Stimulated activated CD8-positive, alpha-beta memory T cell treated with anti-CD3 and anti-CD28 coated beads, Interleukin-12 subunit alpha, Interleukin-12 subunit beta, amount 100 ng/mL, for 24 hours (primary cell): ENCODE results near the gene CILP.
A peak's percentile ranks its signal among the peaks of the same experiment; 100 is the strongest.
"Not testable (repeated sequence)": the region's sequence is repeated elsewhere in the genome, so short reads cannot be mapped to it uniquely, and the experiment has no call there.

Experiments used
- DNase-seq: peaks from one replicate; pipeline ENCODE4 v3.0.0-alpha.2; 2020; ENCODE audit errors: extremely low read depth

The CILP gene, protein sequence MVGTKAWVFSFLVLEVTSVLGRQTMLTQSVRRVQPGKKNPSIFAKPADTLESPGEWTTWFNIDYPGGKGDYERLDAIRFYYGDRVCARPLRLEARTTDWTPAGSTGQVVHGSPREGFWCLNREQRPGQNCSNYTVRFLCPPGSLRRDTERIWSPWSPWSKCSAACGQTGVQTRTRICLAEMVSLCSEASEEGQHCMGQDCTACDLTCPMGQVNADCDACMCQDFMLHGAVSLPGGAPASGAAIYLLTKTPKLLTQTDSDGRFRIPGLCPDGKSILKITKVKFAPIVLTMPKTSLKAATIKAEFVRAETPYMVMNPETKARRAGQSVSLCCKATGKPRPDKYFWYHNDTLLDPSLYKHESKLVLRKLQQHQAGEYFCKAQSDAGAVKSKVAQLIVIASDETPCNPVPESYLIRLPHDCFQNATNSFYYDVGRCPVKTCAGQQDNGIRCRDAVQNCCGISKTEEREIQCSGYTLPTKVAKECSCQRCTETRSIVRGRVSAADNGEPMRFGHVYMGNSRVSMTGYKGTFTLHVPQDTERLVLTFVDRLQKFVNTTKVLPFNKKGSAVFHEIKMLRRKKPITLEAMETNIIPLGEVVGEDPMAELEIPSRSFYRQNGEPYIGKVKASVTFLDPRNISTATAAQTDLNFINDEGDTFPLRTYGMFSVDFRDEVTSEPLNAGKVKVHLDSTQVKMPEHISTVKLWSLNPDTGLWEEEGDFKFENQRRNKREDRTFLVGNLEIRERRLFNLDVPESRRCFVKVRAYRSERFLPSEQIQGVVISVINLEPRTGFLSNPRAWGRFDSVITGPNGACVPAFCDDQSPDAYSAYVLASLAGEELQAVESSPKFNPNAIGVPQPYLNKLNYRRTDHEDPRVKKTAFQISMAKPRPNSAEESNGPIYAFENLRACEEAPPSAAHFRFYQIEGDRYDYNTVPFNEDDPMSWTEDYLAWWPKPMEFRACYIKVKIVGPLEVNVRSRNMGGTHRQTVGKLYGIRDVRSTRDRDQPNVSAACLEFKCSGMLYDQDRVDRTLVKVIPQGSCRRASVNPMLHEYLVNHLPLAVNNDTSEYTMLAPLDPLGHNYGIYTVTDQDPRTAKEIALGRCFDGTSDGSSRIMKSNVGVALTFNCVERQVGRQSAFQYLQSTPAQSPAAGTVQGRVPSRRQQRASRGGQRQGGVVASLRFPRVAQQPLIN

DNA sequence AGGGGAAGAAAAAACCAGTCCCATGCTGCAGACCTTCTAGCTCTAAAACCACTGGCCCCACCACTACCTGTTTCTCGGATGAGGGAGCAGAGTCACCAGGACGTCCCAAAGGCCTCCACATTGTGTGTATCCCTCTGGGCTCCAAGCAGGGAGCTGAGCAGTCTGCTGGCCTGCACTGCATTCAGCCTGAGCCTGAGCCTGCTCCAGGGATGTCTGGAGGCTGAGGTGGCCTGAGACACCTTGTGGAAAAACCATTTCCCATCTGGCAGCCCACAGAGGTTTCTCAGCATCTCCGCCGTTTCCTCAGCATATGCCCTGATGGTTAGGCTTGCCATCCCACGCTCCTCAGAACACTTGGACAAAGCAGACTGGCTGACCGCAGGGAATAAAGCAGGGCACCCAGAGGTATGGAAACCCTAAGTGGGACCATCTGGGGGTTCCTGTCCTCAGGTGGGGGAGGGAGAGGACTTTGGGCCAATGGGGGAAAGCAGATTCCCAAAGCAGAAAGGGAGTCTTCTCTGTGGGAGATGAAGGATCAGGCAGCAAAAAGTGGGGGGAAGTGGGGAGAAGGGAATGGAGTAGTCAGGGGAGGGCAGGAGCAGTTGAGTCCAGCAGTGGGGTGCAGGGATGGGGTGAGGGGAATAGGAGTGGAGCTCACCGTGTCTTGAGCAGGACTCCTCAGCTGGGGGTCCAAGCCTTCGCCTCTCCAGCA lies at the start of gene CILP:
Gene CILP, minus strand, starts transcription at position 704 of the 712 bp plus-strand sequence. CDS start 1,718 bp downstream, outside the sequence.
- DNase-seq: no peak

DNA sequence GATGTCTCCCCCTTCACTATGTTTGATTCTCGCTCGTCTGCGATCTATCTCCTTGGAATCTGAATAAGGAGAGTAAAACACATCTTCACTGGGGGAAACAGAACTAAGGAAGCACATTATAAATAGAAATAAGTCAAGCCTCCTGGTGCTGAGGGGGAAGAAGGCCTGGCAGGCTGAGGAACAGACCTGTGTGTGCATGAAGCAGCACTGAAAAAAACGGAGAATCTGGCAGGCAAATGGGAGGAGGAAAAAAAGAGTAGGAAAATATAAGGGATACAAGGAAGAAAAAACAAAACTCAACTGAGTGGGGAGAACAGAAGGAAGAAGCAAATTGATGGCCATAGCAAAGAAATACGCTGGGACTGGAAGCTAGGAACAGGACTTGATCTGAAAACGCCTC lies 49.7 kb upstream of the CILP start:
- no peak for DNase-seq

DNA sequence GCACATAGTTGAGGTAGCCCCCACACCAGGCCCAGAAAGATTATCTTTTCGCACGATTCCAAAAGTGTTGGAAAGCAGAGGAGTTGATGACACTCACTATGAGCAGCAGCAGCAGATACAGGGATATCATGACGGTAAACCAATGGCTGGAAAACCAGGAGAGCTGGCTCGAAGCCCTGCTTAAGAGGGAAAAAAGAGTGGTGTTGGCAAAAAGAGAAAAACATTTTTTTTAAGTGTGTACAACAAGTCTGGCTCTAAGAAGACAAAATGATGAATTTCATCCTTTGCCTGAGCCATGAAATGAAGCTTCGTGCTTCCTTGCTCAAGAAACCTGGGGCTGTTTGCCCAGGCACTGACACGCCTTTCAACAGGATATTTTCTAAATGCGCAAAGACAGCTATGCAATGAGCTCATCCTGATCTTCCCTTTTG lies 48.1 kb upstream of the CILP start:
- DNase-seq: no peak

DNA sequence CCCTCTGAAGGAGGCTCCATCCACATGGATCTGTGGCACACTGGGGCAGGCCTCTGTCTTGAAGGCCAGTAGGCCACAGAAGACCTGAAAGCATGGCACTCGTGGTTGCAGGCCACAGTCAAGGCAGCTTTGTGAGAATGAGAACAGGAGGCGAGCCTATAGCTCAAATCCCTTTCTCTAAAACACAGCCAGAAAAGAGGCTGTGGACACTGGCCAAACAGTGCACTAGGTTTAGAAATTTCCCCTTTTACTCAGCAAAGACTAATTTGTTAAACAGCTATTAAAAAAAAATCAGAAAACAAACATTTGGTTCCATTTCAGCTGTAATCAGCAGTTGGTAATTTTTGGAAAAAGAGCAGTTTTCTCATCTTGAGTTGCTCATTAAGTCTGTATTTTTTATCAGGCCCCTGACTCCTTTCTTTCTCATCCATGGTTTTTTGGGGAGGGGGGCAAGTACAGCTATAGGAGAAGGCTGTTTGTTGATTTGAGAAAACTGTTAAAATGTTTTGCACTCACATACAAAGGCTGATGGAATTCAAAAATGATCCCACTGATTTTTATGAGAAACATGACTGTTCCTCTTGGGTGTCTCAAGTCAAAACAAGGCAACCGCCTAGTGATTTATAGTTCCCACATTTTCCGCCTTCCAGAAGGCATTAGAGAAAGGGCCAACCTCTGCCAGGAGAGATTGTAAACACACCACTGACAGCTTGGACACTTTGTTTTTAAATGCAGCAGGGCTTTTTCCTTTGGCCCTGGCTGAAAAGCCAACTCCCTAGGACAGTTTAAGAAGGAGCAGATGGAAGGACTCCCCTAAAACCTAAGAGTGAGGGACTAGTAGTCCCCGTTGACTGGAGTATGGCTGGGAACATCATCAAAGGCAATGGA lies 47.3 kb upstream of the CILP start:
- DNase-seq: no peak

DNA sequence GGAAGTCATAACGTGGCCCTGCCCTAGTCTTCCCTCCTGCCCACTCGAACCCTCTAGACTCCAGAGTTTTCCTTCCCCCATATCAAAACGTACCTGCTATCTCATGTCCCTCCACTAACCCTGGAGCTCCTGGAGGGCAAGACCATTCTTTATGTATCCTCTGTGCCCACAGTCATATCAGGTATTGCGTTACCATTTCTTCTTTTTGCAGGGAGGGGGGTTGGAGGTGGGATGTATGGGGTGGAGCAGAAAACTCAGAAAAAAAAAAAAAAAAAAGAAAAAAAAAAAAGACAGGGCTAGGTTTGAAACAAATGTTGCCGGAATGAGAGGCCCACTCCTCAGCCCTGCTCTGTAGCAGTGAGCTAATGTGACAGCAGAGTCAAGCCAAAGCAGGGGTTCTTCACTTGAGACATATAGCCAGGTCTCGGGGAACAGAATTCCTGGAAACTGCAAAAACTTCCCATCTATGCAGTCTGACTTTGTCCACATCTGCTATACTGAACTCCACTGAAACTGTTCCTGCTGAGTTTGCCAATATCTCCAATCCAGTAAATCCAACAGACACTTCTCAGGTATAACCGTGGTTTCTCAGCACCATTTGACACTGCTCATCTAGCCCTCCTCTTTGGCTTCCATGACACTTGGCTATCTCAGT lies 44.3 kb upstream of the CILP start:
- DNase-seq: no peak

DNA sequence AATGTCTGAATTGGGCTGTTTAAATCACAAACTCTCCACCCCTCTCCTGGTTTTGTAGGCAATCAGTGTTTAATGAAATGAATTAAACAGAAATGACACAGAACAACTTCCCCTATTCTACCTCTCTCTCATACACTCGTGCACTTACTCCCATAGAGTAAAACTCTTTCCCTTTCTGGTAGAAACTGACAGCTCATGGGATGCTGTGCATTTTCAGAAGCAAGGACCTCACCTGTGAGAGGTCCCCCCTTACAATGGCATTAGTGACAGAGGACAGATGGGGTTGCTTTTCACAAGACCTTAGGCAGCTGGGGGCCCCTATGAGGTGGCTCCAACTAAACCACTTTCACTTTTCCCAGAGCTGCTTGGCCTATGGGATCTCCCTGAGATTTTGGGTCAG lies 43.5 kb upstream of the CILP start:
- DNase-seq: no peak

DNA sequence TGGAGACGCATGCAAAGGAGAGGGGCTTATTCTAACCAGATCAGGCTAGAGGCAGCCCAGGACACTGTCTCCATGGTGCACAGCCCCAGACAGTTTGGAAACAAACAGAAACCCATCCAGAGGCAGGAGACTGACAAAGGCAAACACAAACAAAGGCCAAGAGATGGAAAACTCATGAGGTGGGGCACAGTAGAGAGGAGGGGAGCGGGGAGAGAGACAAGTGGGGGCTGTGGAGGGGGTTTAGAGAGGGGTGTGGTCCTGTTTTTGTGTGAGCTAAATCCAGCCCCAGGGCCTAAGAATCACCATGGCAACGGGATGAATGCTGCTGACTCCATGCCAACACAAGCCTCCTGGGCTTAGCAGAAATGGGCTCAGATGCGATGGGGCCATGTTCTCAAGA lies 43.1 kb upstream of the CILP start:
- DNase-seq: no peak

DNA sequence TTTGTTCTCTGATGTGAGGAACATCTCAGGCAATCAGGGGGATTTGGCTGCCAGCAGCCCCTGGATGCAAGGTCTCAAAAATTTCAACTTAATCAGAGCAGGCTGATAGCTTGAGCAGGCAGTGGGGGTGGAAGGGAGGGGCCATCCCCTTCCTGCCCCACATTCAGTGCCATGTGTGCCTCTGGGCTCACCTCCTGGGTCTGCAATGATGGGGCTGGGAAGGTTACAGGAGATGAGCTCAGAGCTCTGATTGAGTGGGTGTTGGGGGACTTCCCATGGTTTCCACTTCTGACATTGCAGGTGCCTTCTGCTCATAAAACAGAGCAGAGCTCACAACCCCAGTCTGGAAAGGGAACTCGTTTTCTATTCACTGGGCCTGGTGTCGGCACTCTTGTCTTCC lies 38.4 kb upstream of the CILP start:
- peak; percentile 33 for DNase-seq

DNA sequence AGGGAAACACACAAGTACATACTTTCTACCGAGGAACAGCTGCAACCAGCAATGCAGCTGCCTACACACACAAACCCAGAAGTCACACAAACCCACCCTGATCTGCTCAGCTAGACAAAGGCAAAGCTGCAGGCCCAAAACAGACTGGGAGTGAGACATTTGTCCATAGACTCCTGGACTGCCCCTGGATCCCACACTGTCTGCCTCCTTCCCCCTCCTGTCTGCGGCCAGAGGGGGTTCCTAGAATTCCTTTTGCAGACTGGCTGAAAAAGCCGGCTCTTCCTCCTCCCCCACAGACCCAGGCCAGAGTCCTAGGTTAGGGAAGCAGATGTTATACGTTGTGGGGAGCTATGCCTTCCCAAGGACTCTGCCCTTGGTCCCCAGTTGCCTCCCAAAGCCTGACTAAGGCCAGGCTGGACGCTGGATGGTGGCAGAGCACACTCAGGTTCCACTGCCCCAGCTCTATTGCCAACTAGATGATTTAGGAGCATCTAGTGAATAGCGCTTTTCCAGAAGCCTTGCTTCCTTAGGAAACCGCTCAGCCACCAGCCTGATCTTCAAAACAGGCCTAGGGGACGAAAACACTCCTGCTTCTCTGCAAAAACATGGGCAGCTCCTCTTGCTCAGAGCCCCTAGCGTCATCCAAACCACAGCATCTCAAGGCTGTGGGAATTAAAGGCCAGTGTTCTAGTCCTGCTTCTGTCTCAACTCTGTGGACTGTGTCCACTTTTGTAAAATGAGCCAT lies 37.4 kb upstream of the CILP start:
- no peak for DNase-seq

DNA sequence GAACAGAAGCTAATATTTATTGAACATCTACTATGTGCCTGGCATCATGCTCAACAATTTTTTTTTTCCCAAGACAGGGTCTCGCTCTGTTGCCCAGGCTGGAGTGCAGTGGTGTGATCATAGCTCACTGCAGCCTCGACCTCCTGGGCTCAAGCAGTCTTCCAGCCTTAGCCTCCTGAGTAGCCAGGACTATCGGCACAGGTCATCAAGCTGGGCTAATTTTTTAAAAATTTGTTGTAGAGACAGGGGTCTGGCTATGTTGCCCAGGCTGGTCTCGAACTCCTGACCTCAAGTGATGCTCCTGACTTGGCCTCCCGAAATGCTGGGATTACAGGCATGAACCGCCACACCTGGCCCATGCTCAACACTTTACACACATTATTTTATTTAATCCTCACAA lies 35.7 kb upstream of the CILP start:
- DNase-seq: no peak

DNA sequence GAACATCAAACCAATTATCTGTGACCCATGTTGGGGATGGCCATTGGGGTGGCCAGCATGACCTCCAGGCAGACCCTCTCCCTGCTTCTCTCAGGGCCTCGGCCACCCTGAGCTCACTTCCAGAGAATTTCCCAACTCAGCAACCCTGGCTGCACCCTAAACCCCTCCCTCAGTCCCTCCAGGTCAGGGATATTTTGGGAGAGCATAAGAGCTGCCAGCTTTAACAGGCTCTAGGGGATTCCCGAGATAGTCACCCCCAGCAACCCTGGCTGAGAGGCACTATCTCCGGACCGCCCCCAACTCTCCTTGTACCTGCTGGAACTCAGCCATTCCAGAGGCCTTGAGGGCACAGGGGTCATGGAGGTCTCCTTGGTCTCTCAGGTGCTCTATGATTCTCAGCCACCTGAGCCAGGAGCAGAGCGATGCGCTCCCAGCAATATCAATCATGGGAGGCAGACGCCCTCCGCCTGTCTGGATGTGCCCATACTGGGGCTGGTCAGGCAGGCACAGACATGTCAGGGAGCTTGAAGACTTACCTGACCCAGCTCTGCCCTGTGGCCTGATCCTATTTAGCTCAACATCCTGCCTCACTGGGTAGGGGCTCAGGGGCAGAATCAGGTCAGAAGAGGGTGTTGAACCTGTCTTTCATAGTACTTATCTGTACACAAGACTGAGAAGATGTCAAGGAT lies 34.9 kb upstream of the CILP start:
- DNase-seq: no peak

DNA sequence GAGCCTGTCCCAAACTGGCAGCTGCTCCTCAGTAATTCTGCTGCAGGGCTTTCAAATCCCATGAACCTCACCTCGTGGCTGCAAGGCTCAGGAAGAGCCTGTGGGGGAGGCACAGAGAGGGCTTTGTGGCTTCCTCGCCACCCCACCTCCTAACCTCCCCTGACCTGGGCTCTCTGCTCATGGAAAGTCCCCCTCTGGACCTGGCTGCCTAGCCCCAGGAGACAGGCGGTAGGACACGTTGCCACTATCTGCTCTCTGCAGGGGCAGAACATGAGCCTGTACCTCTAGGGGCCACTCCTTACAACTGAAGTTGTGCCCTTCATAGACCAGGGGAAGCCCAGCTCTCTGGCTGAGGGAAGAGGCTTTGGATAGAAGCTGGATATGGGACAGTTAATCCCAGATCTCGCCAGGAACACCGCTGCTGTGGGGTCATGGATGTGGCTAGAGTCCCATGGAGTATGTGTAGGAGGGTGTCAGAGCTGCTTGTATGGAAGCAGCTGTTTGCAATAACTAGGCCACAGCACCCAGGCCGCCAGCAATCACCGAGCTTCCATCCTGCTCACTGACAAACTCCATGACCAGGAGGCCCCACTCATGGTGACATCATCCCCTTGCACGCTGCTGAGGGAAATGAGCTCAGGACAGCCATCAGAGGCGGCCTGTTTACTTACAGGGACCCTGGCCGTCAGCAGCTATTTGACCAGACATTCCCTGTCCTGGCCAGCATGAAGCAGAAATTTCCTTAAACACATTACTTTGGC lies 34.0 kb upstream of the CILP start:
- DNase-seq: no peak

DNA sequence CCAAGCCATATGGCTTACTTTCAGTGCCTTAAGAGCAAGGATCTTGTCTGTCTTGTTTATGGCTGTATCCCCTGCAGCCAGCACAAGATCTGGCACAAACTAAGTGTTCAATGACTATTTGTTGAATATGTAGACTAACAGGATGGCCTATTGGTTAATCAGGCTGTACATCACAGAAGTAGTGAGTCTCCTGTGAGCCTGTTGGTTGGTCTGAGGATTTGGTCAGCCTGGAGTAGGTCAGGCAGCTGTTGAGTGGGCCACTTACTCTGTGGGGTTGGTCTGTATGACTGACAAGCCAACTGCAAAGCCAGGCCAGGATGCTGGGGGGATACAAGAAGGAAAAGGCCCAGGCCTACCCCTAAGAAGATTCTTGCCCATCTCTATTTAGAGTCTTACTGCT lies 33.4 kb upstream of the CILP start:
- DNase-seq: no peak

DNA sequence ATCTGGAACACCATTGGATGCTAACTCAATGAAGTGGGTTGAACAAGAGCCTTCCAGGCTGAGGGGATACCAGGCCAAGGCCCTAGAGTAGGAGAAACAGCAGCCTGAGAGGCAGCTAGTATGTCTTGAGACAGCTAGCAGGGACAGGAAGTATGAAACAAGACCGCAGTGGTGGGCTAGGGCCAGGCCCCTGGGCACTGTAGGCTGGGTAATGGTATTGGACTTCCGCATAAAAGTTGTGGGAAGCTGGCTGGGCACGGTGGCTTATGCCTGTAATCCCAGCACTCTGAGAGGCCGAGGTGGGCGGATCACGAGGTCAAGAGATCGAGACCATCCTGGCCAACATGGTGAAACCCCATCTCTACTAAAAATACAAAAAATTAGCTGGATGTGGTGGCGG lies 25.2 kb upstream of the CILP start:
- DNase-seq: not testable (repeated sequence)

DNA sequence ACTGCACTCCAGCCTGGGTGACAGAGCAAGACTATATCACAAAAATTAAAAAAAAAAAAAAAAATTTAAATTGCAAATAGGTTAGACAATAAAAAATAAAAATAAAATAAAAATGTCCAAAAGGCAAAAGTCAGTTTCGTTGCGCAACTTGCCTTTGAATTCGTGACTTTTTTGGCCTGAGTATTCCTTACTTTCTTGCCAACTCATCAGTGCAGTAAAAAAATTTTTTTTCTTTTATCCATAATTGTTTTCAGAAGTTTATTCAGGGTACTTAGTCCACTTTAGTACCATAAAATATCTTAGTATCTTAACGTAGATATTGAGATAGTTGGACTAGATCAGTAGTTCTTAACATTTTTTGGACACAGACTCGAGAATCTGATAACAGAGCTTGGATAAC lies 22.4 kb upstream of the CILP start:
- no peak for DNase-seq

DNA sequence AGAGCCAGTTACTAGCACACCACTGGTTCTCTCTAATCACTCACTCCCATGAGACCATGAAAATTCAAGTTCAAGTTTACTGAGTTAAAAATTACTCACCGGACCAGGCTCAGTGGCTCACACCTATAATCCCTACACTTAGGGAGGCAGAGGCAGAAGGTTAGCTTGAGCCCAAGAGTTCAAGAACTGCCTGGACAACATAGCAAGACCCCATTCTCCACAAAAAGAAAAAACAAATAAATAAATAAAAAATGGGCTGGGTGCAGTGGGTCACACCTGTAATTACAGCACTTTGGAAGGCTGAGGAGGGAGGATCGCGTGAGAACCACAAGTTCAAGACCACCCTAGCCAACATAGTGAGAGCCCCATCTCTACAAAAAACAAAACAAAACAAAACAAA lies 21.2 kb upstream of the CILP start:
- no peak for DNase-seq

DNA sequence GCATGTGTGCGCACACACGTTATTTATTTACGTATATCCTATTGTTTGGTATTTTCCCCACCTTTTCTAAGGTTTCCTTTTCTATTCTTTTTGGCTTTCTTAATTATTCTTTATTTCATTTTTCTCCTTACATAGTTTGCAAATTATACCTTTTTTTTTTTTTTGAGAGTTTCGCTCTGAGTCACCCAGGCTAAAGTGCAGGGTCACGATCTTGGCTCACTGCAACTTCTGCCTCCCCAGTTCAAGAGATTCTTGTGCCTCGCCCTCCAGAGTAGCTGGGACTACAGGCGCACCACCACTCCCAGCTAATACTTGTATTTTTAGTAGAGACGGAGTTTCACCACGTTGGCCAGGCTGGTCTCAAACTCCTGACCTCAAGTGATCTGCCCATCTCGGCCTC lies 20.0 kb upstream of the CILP start:
- no peak for DNase-seq

DNA sequence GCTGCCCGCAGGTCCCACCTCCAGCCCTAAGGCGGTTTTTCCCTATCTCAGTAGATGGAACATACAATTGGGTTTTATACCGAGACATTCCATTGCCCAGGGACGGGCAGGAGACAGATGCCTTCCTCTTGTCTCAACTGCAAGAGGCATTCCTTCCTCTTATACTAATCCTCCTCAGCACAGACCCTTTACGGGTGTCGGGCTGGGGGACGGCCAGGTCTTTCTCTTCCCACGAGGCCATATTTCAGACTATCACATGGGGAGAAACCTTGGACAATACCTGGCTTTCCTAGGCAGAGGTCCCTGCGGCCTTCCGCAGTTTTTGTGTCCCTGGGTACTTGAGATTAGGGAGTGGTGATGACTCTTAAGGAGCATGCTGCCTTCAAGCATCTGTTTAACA lies 15.6 kb upstream of the CILP start:
- DNase-seq: not testable (repeated sequence)
